HEK293 (cell line): ENCODE results near the gene IL1R1.

Experiments
- CTCF ChIA-PET: fragments of 350-600 bp; formaldehyde crosslinking; extraction: SDS; loops from one replicate; lab custom pipeline; 2021; ENCODE audit warnings: antibody characterized with exemption; lab: Yijun Ruan, JAX
- POLR2A ChIA-PET: fragments of 300-600 bp; formaldehyde crosslinking; extraction: SDS; loops from one replicate; lab custom pipeline; 2020; ENCODE audit warnings: antibody characterized with exemption, inconsistent platforms; lab: Yijun Ruan, JAX
- H3K27ac ChIP-seq: fragments of 200-500 bp; sonication (Bioruptor generic); 2 replicates; pipeline ENCODE4 v1.5.1; 2014; ENCODE audit warnings: low read depth, low read length, control low read depth, inconsistent platforms; ENCODE audit errors: extremely low read depth
- H3K36me3 ChIP-seq, 2 experiments: fragments of 200-500 bp in 1 of 2; sonication (Bioruptor generic) in 1 of 2; 1 replicate in 1 of 2; 2 replicates in 1 of 2; pipeline ENCODE4 v1.5.1; 2014 to 2017; ENCODE audit warnings: inconsistent platforms in 2 of 2, low read length in 2 of 2; ENCODE audit not compliant: control insufficient read depth in 2 of 2, insufficient read depth in 1 of 2
- H3K4me1 ChIP-seq: fragments of 200-500 bp; sonication (Bioruptor generic); 2 replicates; pipeline ENCODE4 v1.5.1; 2014; ENCODE audit warnings: mild to moderate bottlenecking, low read length, inconsistent platforms; ENCODE audit not compliant: control insufficient read depth, insufficient read depth
- H3K4me3 ChIP-seq: 2 replicates; pipeline ENCODE4 v1.5.1; 2011; ENCODE audit warnings: low read depth, mild to moderate bottlenecking, control low read depth, low read length, moderate library complexity
- H3K9me3 ChIP-seq: fragments of 200-500 bp; sonication (Bioruptor generic); 2 replicates; pipeline ENCODE4 v1.5.1; 2014; ENCODE audit warnings: low read depth, low read length, inconsistent platforms; ENCODE audit not compliant: control insufficient read depth, insufficient read depth
- ATF2 ChIP-seq: fragments of 450-650 bp; formaldehyde crosslinking; IDR thresholded peaks from 2 replicates; pipeline ENCODE4 v1.5.1; 2016; ENCODE audit warnings: missing biosample characterization, missing genetic modification characterization, low read depth
- BCL11B ChIP-seq: fragments of 450-650 bp; formaldehyde crosslinking; IDR thresholded peaks from 2 replicates; pipeline ENCODE4 v1.5.1; 2016; ENCODE audit warnings: low read depth, missing biosample characterization, missing genetic modification characterization
- CTCF ChIP-seq: fragments of 450-650 bp; formaldehyde crosslinking; IDR thresholded peaks from 2 replicates; pipeline ENCODE4 v1.5.1; 2016; ENCODE audit warnings: missing biosample characterization, missing genetic modification characterization
- PATZ1 ChIP-seq: fragments of 450-650 bp; formaldehyde crosslinking; IDR thresholded peaks from 2 replicates; pipeline ENCODE4 v1.5.1; 2016; ENCODE audit warnings: missing biosample characterization, missing genetic modification characterization
- ZBTB21 ChIP-seq: fragments of 450-650 bp; formaldehyde crosslinking; IDR thresholded peaks from 2 replicates; pipeline ENCODE4 v1.5.1; 2017; ENCODE audit warnings: missing biosample characterization, missing genetic modification characterization
- ZBTB26 ChIP-seq: fragments of 450-650 bp; formaldehyde crosslinking; optimal IDR thresholded peaks from 2 replicates; pipeline ENCODE3; 2016; ENCODE audit warnings: missing biosample characterization, mild to moderate bottlenecking, missing genetic modification characterization
- ZBTB7A ChIP-seq: fragments of 450-650 bp; formaldehyde crosslinking; IDR thresholded peaks from 2 replicates; pipeline ENCODE4 v1.5.1; 2016; ENCODE audit warnings: low read depth, missing biosample characterization, missing genetic modification characterization
- ZFP37 ChIP-seq: fragments of 450-650 bp; formaldehyde crosslinking; IDR thresholded peaks from 2 replicates; pipeline ENCODE4 v1.5.1; 2016; ENCODE audit warnings: missing biosample characterization, missing genetic modification characterization
- ZNF10 ChIP-seq: fragments of 450-650 bp; formaldehyde crosslinking; IDR thresholded peaks from 2 replicates; pipeline ENCODE4 v1.5.1; 2017; ENCODE audit warnings: missing biosample characterization, missing genetic modification characterization
- ZNF114 ChIP-seq: fragments of 450-650 bp; formaldehyde crosslinking; IDR thresholded peaks from 2 replicates; pipeline ENCODE4 v1.5.0; 2017; ENCODE audit warnings: missing biosample characterization, missing genetic modification characterization
- ZNF155 ChIP-seq: fragments of 450-650 bp; formaldehyde crosslinking; IDR thresholded peaks from 2 replicates; pipeline ENCODE4 v1.5.1; 2016; ENCODE audit warnings: missing biosample characterization, missing genetic modification characterization
- ZNF26 ChIP-seq: fragments of 450-650 bp; formaldehyde crosslinking; IDR thresholded peaks from 2 replicates; pipeline ENCODE4 v1.5.1; 2016; ENCODE audit warnings: missing biosample characterization, missing genetic modification characterization
- ZNF274 ChIP-seq, 2 experiments: fragments of 200-500 bp in 1 of 2; fragments of 450-650 bp in 1 of 2; sonication (Bioruptor generic) in 1 of 2; formaldehyde crosslinking in 1 of 2; IDR thresholded peaks; 2 replicates each; pipeline versions ENCODE4 v1.5.1 to v1.6.1; 2014 to 2016; ENCODE audit warnings: borderline replicate concordance in 1 of 2, inconsistent platforms in 1 of 2, low read length in 1 of 2, missing biosample characterization in 1 of 2, missing genetic modification characterization in 1 of 2
- ZNF423 ChIP-seq: fragments of 450-650 bp; formaldehyde crosslinking; IDR thresholded peaks from 2 replicates; pipeline ENCODE4 v1.5.1; 2016; ENCODE audit warnings: missing biosample characterization, missing genetic modification characterization
- ZNF530 ChIP-seq: fragments of 450-650 bp; formaldehyde crosslinking; IDR thresholded peaks from 2 replicates; pipeline ENCODE4 v1.5.1; 2016; ENCODE audit warnings: low read depth, missing biosample characterization, missing genetic modification characterization
- ZNF580 ChIP-seq: fragments of 450-650 bp; formaldehyde crosslinking; IDR thresholded peaks from 2 replicates; pipeline ENCODE4 v1.5.1; 2016; ENCODE audit warnings: missing biosample characterization, missing genetic modification characterization
- ZNF664 ChIP-seq: fragments of 450-650 bp; formaldehyde crosslinking; IDR thresholded peaks from 2 replicates; pipeline ENCODE4 v1.5.1; 2016; ENCODE audit warnings: missing biosample characterization, missing genetic modification characterization
- ZNF747 ChIP-seq: fragments of 450-650 bp; formaldehyde crosslinking; IDR thresholded peaks from 2 replicates; pipeline ENCODE4 v1.5.1; 2016; ENCODE audit warnings: missing biosample characterization, missing genetic modification characterization
- ZNF843 ChIP-seq: fragments of 450-650 bp; formaldehyde crosslinking; IDR thresholded peaks from 2 replicates; pipeline ENCODE4 v1.5.1; 2016; ENCODE audit warnings: missing biosample characterization, missing genetic modification characterization

IL1R1 gene

GRCh38 chr2:102141970-102142828 is at the start of gene IL1R1:
IL1R1 (plus strand) TSS chr2:102142746; CDS start chr2:102157725, 14,979 bp downstream.
- Histone ChIP-seq H3K4me1 (no peaks in the 10 kb centered on the region), H3K4me3 (peak within 1 kb of the TSS; percentile 40), H3K9me3 (no peaks in the 10 kb centered on the region), H3K36me3 (no peaks in the 10 kb centered on the region), H3K27ac (no peak within 1 kb of the TSS; the same call in 1 of the 2 replicates)
- ChIA-PET POLR2A (no interaction called here), CTCF (interaction anchor here (0.6 to 1.5 kb wide), 8 partner anchors 8 to 724 kb away, joined by 3 to 5 read pairs (median 4); no protein-coding TSS in a partner anchor)
- TF ChIP-seq ZBTB26 (tag by site-specific recombination) (peak; percentile 15), ZNF26 (no peak), ZNF155 (no peak)

GRCh38 chr2:102093662-102094061 is 48.9 kb upstream of the IL1R1 start:
- Histone ChIP-seq H3K4me3 (no peak overlapping the region), H3K9me3 (no peaks in the 10 kb centered on the region), H3K27ac (no peak overlapping the region), H3K36me3 (no peaks in the 10 kb centered on the region), H3K4me1 (no peaks in the 10 kb centered on the region)
- CTCF ChIA-PET, result no interaction called here
- TF ChIP-seq ZNF423 (tag by site-specific recombination) (no peak), ZBTB7A (tag by site-specific recombination) (no peak), ZNF274 (IDR thresholded peaks at IDR 0.05; ENCODE audit: low read length) (no peak), ZNF274 (tag by site-specific recombination; IDR thresholded peaks at IDR 0.05; ENCODE audit: borderline replicate concordance) (no peak), ZNF10 (tag by site-specific recombination) (no peak), BCL11B (tag by site-specific recombination) (no peak), ZNF580 (tag by site-specific recombination) (no peak), ZFP37 (tag by site-specific recombination) (no peak), ZBTB21 (no peak), ATF2 (tag by site-specific recombination) (no peak), CTCF (no peak), ZNF530 (tag by site-specific recombination) (no peak), ZNF114 (tag by site-specific recombination) (no peak), ZNF664 (tag by site-specific recombination) (no peak), ZNF747 (tag by site-specific recombination) (no peak), PATZ1 (tag by site-specific recombination) (no peak), ZNF843 (tag by site-specific recombination) (no peak)
- POLR2A ChIA-PET, result no interaction called here
